Keratinocyte (primary cell): ENCODE measurements around the gene CMPK2. TPM values are rescaled to one million over a fixed set of nuclear protein-coding genes. Genes with fewer than 3 reads are reported as not detected.

Source experiments
- DNase-seq: peaks from one replicate; pipeline ENCODE4 v3.0.0-alpha.2; 2011; ENCODE audit warnings: low read depth, missing footprints, low spot score
- FAIRE-seq: peaks from 2 replicates; lab custom pipeline; 2011; peaks lifted over from hg19 to GRCh38; lab: Jason Lieb, UNC
- H2AFZ ChIP-seq: 2 replicates; pipeline ENCODE4 v1.6.0; 2012; ENCODE audit warnings: low read length, control low read depth, inconsistent platforms; ENCODE audit not compliant: control insufficient read depth
- H3K27ac ChIP-seq: 2 replicates; pipeline ENCODE4 v1.5.1; 2011; ENCODE audit warnings: low read length; ENCODE audit not compliant: control insufficient read depth, insufficient read depth
- H3K27me3 ChIP-seq: 3 replicates; pipeline ENCODE4 v1.6.0; 2011; ENCODE audit warnings: low read length; ENCODE audit not compliant: control insufficient read depth, insufficient read depth; ENCODE audit errors: extremely low read depth
- H3K36me3 ChIP-seq, 2 experiments: 2 replicates in 1 of 2; 3 replicates in 1 of 2; pipeline ENCODE4 v1.5.1; 2011; ENCODE audit warnings: low read length in 2 of 2, mild to moderate bottlenecking in 1 of 2; ENCODE audit not compliant: control insufficient read depth in 2 of 2, insufficient read depth in 2 of 2; ENCODE audit errors: extremely low read depth in 1 of 2
- H3K4me1 ChIP-seq: 3 replicates; pipeline ENCODE4 v1.5.1; 2011; ENCODE audit warnings: low read length; ENCODE audit not compliant: control insufficient read depth, insufficient read depth; ENCODE audit errors: extremely low read depth
- H3K4me2 ChIP-seq: 3 replicates; pipeline ENCODE4 v1.6.0; 2011; ENCODE audit warnings: low read depth, low read length; ENCODE audit not compliant: control insufficient read depth, insufficient read depth; ENCODE audit errors: extremely low read depth
- H3K4me3 ChIP-seq, 3 experiments: fragments of 200-600 bp in 1 of 3; sonication (generic) in 1 of 3; 2 replicates in 2 of 3; 3 replicates in 1 of 3; pipeline ENCODE4 v1.5.1; 2011 to 2016; ENCODE audit warnings: low read length in 3 of 3, mild to moderate bottlenecking in 3 of 3, control low read depth in 2 of 3, inconsistent platforms in 1 of 3, low read depth in 1 of 3, mixed read lengths in 1 of 3, mixed run types in 1 of 3, moderate library complexity in 1 of 3; ENCODE audit not compliant: control insufficient read depth in 2 of 3, insufficient read depth in 2 of 3; ENCODE audit errors: extremely low read depth in 1 of 3
- H3K79me2 ChIP-seq: 2 replicates; pipeline ENCODE4 v1.6.0; 2012; ENCODE audit warnings: low read length; ENCODE audit not compliant: control insufficient read depth, insufficient read depth
- H3K9ac ChIP-seq: 3 replicates; pipeline ENCODE4 v1.6.0; 2011; ENCODE audit warnings: low read length; ENCODE audit not compliant: control insufficient read depth, insufficient read depth; ENCODE audit errors: extremely low read depth
- H3K9me1 ChIP-seq: 3 replicates; pipeline ENCODE4 v1.6.0; 2011; ENCODE audit warnings: low read length; ENCODE audit not compliant: control insufficient read depth, insufficient read depth; ENCODE audit errors: extremely low read depth
- H3K9me3 ChIP-seq: 2 replicates; pipeline ENCODE4 v1.5.1; 2012; ENCODE audit warnings: low read depth, low read length; ENCODE audit not compliant: control insufficient read depth
- H4K20me1 ChIP-seq: 3 replicates; pipeline ENCODE4 v1.6.0; 2011; ENCODE audit warnings: low read length; ENCODE audit not compliant: control insufficient read depth, insufficient read depth; ENCODE audit errors: extremely low read depth
- EZH2 ChIP-seq: IDR thresholded peaks from one replicate; pipeline ENCODE4 v1.6.1; 2012; ENCODE audit warnings: inconsistent platforms, mild to moderate bottlenecking, low read length, moderate library complexity
- dilution Hi-C: fragments of 300-500 bp; cut with MboI; formaldehyde crosslinking; loops from one replicate; pipeline ENCODE4 v1.7.0; 2020; ENCODE audit warnings: low sequenced_read_pairs; ENCODE audit not compliant: extremely low pct_ligation_motif_present
- polyA plus RNA-seq, 5 experiments: library from polyadenylated mRNA; depleted of rRNA in 3 of 5; stranded (reverse) in 3 of 5; stranded (forward) in 1 of 5; unstranded in 1 of 5; fragments of >200 nt; gene quantifications; 1 replicate in 1 of 5; 2 replicates in 3 of 5; 3 replicates in 1 of 5; pipeline versions ENCODE4 v1.2.1 to v1.2.3, GENCODE V29; 2011 to 2012; ENCODE audit warnings: missing spikeins in 2 of 5, low read depth in 1 of 5, low replicate concordance in 1 of 5
- TF ChIP-seq, protein P1 (sequence below), 3 experiments: IDR thresholded peaks in 1 of 3; conservative IDR thresholded peaks in 1 of 3; optimal IDR thresholded peaks in 1 of 3; 2 replicates in 2 of 3; 3 replicates in 1 of 3; pipeline versions ENCODE3 to v1.5.1; 2011; ENCODE audit warnings: low read length in 3 of 3, mild to moderate bottlenecking in 3 of 3, moderate library complexity in 2 of 3, control low read depth in 1 of 3, inconsistent platforms in 1 of 3; ENCODE audit not compliant: insufficient read depth in 2 of 3; ENCODE audit errors: extremely low read depth in 1 of 3

CMPK2 gene
- polyA plus RNA-seq, 1 donor (not counting 4 experiments of a cell fraction or from before 2014, with no cell fraction given): 1.5 TPM

DNA sequence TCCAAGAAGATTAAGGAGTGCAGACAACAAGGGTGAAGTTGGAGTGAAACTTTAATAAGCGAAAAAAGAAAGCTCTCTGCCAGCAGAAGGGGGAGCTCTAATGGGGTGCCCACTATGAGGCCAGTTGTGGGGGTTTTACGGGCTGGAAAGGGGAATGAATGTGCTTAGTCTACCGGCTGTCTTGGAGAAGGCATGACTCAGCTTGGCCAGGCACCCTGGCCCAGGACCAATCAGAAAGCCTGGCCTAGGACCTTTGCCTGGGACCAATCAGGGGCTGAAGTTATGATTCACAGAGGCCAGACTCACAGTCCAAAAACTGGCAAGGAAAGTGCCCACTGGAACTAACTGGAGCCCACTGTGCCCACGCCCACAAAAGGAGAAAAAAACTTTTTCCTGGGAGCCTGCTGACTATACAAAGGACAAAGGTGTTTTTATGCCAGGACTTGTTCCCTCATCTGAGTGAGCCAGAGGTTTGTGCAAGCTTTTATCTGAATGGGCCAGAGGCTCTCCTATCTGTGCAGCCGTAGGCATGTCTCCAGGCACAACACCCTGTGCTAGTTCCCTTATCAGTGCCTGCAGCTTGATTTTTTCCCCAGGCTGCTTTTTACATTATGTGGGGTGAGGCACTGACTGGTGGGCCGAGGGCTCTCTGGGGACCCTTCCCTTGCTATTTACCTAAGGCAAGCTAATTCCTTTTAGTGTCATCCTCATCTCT, 18.6 kb downstream of the CMPK2 start:
- no peak for TF ChIP-seq EZH2
- TF ChIP-seq, protein P1, sequence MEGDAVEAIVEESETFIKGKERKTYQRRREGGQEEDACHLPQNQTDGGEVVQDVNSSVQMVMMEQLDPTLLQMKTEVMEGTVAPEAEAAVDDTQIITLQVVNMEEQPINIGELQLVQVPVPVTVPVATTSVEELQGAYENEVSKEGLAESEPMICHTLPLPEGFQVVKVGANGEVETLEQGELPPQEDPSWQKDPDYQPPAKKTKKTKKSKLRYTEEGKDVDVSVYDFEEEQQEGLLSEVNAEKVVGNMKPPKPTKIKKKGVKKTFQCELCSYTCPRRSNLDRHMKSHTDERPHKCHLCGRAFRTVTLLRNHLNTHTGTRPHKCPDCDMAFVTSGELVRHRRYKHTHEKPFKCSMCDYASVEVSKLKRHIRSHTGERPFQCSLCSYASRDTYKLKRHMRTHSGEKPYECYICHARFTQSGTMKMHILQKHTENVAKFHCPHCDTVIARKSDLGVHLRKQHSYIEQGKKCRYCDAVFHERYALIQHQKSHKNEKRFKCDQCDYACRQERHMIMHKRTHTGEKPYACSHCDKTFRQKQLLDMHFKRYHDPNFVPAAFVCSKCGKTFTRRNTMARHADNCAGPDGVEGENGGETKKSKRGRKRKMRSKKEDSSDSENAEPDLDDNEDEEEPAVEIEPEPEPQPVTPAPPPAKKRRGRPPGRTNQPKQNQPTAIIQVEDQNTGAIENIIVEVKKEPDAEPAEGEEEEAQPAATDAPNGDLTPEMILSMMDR (optimal IDR thresholded peaks at IDR 0.05 in 1 of 3, IDR thresholded peaks at IDR 0.05 in 1 of 3, conservative IDR thresholded peaks at IDR 0.05 in 1 of 3; ENCODE audit: extremely low read depth in 1 of 3, insufficient read depth in 2 of 3, low read length in 3 of 3): no peak
- DNase-seq (no peak), FAIRE-seq (no peak)
- H3K4me3 ChIP-seq: no peak overlapping the region
- H3K79me2 ChIP-seq: no peaks in the 10 kb centered on the region
- no peaks in the 10 kb centered on the region for H3K27me3 ChIP-seq
- no peak overlapping the region for H2AFZ ChIP-seq
- H4K20me1 ChIP-seq: no peaks in the 10 kb centered on the region
- dilution Hi-C loops: no loop called here
- no peaks in the 10 kb centered on the region for H3K36me3 ChIP-seq
- no peaks in the 10 kb centered on the region for H3K4me1 ChIP-seq
- H3K4me2 ChIP-seq: no peak overlapping the region
- H3K9ac ChIP-seq: no peak overlapping the region
- H3K9me3 ChIP-seq: peaks cover 5% of the 10 kb centered on the region
- H3K27ac ChIP-seq: no peak overlapping the region
- H3K9me1 ChIP-seq: no peaks in the 10 kb centered on the region

DNA sequence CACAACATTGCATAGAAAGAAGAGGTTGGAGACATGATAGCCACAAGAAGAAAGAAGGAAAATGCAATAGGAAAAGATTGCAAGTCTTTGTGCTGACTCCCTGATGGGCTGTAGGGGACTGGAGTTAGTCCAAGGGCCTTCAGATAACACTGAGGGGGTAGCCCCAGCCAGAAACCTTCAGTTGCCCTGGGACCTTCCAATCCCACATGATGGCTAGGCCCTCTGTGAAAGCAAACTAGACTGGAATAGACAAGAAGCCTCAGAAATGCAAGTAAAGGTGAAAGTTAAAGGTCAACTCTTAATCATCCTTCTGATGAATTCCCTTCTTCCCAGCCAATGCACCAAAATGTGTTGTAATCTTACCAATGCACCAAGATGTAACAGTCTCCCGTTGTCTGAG, 19.2 kb downstream of the CMPK2 start:
- H3K36me3 ChIP-seq: no peaks in the 10 kb centered on the region
- H3K4me1 ChIP-seq: no peaks in the 10 kb centered on the region
- dilution Hi-C loops: no loop called here
- no peak overlapping the region for H3K27ac ChIP-seq
- DNase-seq (no peak), FAIRE-seq (no peak)
- H3K9me3 ChIP-seq: peaks cover 5% of the 10 kb centered on the region
- no peak overlapping the region for H3K4me2 ChIP-seq
- TF ChIP-seq, protein P1 (optimal IDR thresholded peaks at IDR 0.05 in 1 of 3, IDR thresholded peaks at IDR 0.05 in 1 of 3, conservative IDR thresholded peaks at IDR 0.05 in 1 of 3; ENCODE audit: extremely low read depth in 1 of 3, insufficient read depth in 2 of 3, low read length in 3 of 3): no peak
- no peak for TF ChIP-seq EZH2
- no peaks in the 10 kb centered on the region for H3K27me3 ChIP-seq
- H2AFZ ChIP-seq: no peak overlapping the region
- H3K4me3 ChIP-seq: no peak overlapping the region
- H3K9ac ChIP-seq: no peak overlapping the region
- H3K79me2 ChIP-seq: no peaks in the 10 kb centered on the region
- no peaks in the 10 kb centered on the region for H3K9me1 ChIP-seq
- no peaks in the 10 kb centered on the region for H4K20me1 ChIP-seq
